Ishikawa (cell line): ENCODE data around the gene SEMA3G.

Experiments used
- CEBPB ChIP-seq: IDR thresholded peaks from 2 replicates; pipeline ENCODE4 v1.6.1; 2012
- EGR1 ChIP-seq: IDR thresholded peaks from 2 replicates; pipeline ENCODE4 v1.6.1; 2012
- EP300 ChIP-seq: IDR thresholded peaks from 2 replicates; pipeline ENCODE4 v1.6.1; 2012; ENCODE audit warnings: borderline replicate concordance
- FOXM1 ChIP-seq: IDR thresholded peaks from 2 replicates; pipeline ENCODE4 v1.6.1; 2012; ENCODE audit warnings: low read depth, borderline replicate concordance
- NFIC ChIP-seq: IDR thresholded peaks from 2 replicates; pipeline ENCODE4 v1.6.1; 2012
- RAD21 ChIP-seq: IDR thresholded peaks from 2 replicates; pipeline ENCODE4 v1.6.1; 2012; ENCODE audit warnings: low read depth
- TAF1 ChIP-seq: IDR thresholded peaks from 2 replicates; pipeline ENCODE4 v1.6.1; 2012; ENCODE audit warnings: low read depth, mild to moderate bottlenecking
- TCF12 ChIP-seq: IDR thresholded peaks from 2 replicates; pipeline ENCODE4 v1.6.1; 2012; ENCODE audit warnings: low read depth
- TEAD4 ChIP-seq: IDR thresholded peaks from 2 replicates; pipeline ENCODE4 v1.6.1; 2012
- YY1 ChIP-seq: IDR thresholded peaks from 2 replicates; pipeline ENCODE4 v1.6.1; 2012; ENCODE audit warnings: low read depth
- ZBTB7A ChIP-seq: IDR thresholded peaks from 2 replicates; pipeline ENCODE4 v1.6.1; 2012; ENCODE audit warnings: low read depth
- TF ChIP-seq, protein P1 (sequence below): IDR thresholded peaks from 2 replicates; pipeline ENCODE4 v1.6.1; 2012
- TF ChIP-seq, protein P2 (sequence below): IDR thresholded peaks from 2 replicates; pipeline ENCODE4 v1.6.1; 2012; ENCODE audit warnings: low read depth, mild to moderate bottlenecking

DNA sequence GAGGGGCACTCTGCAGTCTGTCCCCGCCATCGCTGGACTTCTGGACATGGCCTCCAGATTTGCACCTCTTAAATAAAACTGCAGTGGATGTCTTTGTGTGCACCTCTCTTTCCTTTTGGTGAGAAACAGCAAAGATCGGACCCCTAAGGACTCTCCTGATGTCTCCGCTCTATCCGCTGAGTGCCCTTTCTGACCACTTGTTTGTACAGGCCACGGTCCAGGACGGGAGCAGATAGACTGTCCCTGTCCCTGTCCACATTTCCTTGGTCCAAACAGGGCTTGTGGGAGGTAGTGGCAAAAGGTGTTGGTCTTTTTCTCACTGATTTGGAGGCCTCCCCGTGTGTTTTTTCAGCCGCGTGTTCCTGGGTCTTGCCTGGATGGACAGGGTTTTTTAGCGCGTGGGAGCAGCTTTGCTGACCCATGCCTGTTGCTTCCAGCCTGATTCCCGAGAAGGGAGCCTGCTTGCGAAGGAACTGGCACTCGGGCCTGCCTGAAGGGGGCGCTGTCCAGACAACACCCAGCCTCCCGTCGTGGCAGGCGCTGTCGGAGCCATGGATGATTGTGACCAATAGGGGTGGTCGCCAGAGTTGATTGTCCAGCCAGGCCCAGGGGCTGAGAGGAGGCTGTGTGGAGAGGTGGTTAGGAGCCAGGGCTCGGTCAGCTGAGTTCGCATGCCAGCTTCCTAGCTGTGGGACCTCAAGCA is 37.1 kb upstream of the SEMA3G start:
- no peak for TF ChIP-seq CEBPB
- no peak for TF ChIP-seq EP300
- TF ChIP-seq, protein P1, sequence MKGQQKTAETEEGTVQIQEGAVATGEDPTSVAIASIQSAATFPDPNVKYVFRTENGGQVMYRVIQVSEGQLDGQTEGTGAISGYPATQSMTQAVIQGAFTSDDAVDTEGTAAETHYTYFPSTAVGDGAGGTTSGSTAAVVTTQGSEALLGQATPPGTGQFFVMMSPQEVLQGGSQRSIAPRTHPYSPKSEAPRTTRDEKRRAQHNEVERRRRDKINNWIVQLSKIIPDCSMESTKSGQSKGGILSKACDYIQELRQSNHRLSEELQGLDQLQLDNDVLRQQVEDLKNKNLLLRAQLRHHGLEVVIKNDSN, result no peak
- TF ChIP-seq RAD21, result no peak
- no peak for TF ChIP-seq ZBTB7A
- no peak for TF ChIP-seq EGR1
- no peak for TF ChIP-seq FOXM1
- TF ChIP-seq, protein P2, sequence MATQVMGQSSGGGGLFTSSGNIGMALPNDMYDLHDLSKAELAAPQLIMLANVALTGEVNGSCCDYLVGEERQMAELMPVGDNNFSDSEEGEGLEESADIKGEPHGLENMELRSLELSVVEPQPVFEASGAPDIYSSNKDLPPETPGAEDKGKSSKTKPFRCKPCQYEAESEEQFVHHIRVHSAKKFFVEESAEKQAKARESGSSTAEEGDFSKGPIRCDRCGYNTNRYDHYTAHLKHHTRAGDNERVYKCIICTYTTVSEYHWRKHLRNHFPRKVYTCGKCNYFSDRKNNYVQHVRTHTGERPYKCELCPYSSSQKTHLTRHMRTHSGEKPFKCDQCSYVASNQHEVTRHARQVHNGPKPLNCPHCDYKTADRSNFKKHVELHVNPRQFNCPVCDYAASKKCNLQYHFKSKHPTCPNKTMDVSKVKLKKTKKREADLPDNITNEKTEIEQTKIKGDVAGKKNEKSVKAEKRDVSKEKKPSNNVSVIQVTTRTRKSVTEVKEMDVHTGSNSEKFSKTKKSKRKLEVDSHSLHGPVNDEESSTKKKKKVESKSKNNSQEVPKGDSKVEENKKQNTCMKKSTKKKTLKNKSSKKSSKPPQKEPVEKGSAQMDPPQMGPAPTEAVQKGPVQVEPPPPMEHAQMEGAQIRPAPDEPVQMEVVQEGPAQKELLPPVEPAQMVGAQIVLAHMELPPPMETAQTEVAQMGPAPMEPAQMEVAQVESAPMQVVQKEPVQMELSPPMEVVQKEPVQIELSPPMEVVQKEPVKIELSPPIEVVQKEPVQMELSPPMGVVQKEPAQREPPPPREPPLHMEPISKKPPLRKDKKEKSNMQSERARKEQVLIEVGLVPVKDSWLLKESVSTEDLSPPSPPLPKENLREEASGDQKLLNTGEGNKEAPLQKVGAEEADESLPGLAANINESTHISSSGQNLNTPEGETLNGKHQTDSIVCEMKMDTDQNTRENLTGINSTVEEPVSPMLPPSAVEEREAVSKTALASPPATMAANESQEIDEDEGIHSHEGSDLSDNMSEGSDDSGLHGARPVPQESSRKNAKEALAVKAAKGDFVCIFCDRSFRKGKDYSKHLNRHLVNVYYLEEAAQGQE, result no peak
- TF ChIP-seq TEAD4, result no peak
- no peak for TF ChIP-seq NFIC
- no peak for TF ChIP-seq YY1
- no peak for TF ChIP-seq TAF1
- no peak for TF ChIP-seq TCF12
